Small intestine (tissue), 7 donors: ENCODE measurements around the gene TAS1R3. TPM values are rescaled to one million over a fixed set of nuclear protein-coding genes. Genes with fewer than 3 reads are reported as not detected.

Experiments
- DNase-seq, 2 donors: peaks; one replicate each; pipeline versions ENCODE4 v3.0.0 to v3.0.0-alpha.2; 2013
- FAIRE-seq: peaks from 2 replicates; lab custom pipeline; 2012; peaks lifted over from hg19 to GRCh38; lab: Jason Lieb, UNC
- H3K27ac ChIP-seq, 3 donors: one replicate each; pipeline ENCODE4 v1.5.1; 2013; ENCODE audit warnings: low read length in 2 of 3, mild to moderate bottlenecking in 2 of 3, control low read depth in 1 of 3, inconsistent platforms in 1 of 3, low read depth in 1 of 3, moderate library complexity in 1 of 3
- H3K27me3 ChIP-seq, 3 donors: one replicate each; pipeline ENCODE4 v1.6.1; 2013; ENCODE audit warnings: low read length in 3 of 3, inconsistent platforms in 1 of 3; ENCODE audit not compliant: control insufficient read depth in 3 of 3, insufficient read depth in 3 of 3
- H3K36me3 ChIP-seq, 3 donors: one replicate each; pipeline ENCODE4 v1.6.1; 2013; ENCODE audit warnings: low read length in 3 of 3, inconsistent platforms in 1 of 3, low read depth in 1 of 3, mild to moderate bottlenecking in 1 of 3, moderate library complexity in 1 of 3; ENCODE audit not compliant: control insufficient read depth in 3 of 3, insufficient read depth in 2 of 3
- H3K4me1 ChIP-seq, 3 donors: one replicate each; pipeline ENCODE4 v1.6.1; 2013; ENCODE audit warnings: low read length in 2 of 3, inconsistent platforms in 1 of 3, low read depth in 1 of 3, mild to moderate bottlenecking in 1 of 3, moderate library complexity in 1 of 3; ENCODE audit not compliant: control insufficient read depth in 3 of 3, insufficient read depth in 2 of 3
- H3K4me3 ChIP-seq, 3 donors: one replicate each; pipeline ENCODE4 v1.5.1; 2013; ENCODE audit warnings: low read length in 3 of 3, control low read depth in 1 of 3, inconsistent platforms in 1 of 3, low read depth in 1 of 3, mild to moderate bottlenecking in 1 of 3, moderate library complexity in 1 of 3
- H3K9me3 ChIP-seq, 2 donors: one replicate each; pipeline ENCODE4 v1.6.1; 2013; ENCODE audit warnings: low read depth in 1 of 2, low read length in 1 of 2; ENCODE audit not compliant: control insufficient read depth in 2 of 2, insufficient read depth in 1 of 2
- WGBS, 3 donors: extraction: QIAGEN DNeasy Blood & Tissue Kit; methylation state at CpG; one replicate each; pipeline ENCODE4 v1.1.7; 2013; 5-methylcytosine and 5-hydroxymethylcytosine counted together
- polyA plus RNA-seq, 4 donors: library from polyadenylated mRNA; stranded (reverse) in 3 of 4; unstranded in 1 of 4; fragments of 200-250 nt in 3 of 4; fragments of 120-200 nt in 1 of 4; gene quantifications; one replicate each; pipeline versions ENCODE4 v1.2.1 to v1.2.3, GENCODE V29; 2013
- donor health status: healthy with polysubstance abuse.
- donor health status: control.
- donor health status: control.
- donor health status: Bipolar disorder and iron deficiency.
- donor health status: healthy.

Gene TAS1R3
- polyA plus RNA-seq, 4 donors = 0.33 to 0.99 (median 0.63) TPM

DNA sequence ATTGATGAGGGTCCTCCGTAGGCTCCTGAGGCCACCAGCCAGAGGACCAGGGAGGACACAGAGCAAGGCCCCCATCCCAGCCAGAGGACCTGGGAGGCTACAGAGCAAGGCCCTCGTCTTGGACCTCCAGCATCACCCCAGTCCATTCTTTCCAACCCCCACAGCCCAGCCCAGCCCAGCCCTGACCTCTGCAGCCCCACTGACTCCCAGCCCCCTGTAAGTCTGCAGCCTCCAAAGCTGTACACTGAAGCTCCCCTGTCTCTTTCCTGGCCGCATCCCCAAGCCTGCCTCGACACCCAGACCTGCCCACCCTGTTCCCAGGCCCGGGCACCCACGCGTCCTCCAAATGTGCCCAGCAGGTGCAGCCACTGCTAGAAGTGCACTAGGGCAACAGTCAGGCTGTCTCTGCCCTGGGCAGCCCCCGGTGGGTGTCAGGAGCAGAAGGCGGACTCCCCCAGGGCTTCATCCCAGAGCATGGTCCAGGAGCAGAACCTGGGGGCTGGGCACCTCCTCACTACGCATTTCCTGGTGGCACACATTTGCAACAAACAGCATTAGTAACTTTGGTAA lies 16.0 kb downstream of the TAS1R3 start:
- no peaks in the 10 kb centered on the region for H3K9me3 ChIP-seq
- H3K27ac ChIP-seq = peak overlapping the region; percentile 82 to 86 (median 84)
- 43 to 71% (median 47%) methylated on average over 10 of the region's 10 CpGs for WGBS, 3 donors
- H3K27me3 ChIP-seq = no peaks in the 10 kb centered on the region
- peaks cover 0 to 48% (median 0%) of the 10 kb centered on the region in 3 donors for H3K36me3 ChIP-seq
- FAIRE-seq = no peak
- peak overlapping the region in 2 of 3 donors; percentile 69 to 84 for H3K4me3 ChIP-seq
- peaks cover 2 to 42% (median 10%) of the 10 kb centered on the region in 3 donors for H3K4me1 ChIP-seq
- no peak for DNase-seq

DNA sequence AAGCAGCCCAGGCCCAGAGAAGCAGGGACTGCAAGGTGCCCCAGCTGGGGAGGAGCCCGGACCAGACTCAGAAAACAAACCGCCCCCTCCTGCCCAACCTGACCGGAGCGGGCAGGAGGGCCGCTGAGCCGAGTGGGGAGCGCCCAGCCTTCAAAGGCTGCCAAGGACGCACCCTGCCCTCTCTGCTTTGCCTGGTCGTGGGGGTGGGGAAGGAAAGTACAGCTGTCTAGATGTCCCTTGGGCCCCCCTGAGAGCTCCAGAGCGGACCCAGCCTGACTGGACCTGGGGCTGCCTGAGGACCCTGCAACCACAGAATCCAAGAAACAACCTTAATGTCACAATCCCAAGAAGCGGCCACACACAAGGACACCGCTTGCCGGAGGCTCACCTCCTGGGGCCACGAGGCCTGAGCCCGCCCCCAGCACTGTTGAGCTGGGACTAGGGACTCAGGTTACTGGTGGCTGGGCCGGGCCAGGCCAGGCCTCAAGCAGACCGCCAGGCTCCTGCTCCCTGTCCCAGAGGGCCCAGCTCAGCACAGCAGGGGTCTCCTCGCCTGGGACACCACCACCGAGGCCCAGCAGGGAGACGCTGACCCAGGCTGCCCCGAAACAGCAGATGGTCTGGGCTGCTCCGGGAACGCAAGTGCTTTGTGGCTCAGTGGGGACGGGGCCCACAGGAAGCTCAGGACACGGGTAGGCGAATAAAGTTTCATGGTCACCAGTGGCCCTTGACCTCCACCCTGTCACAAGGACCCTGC lies 16.8 kb downstream of the TAS1R3 start:
- Histone ChIP-seq H3K4me3 (peak overlapping the region; percentile 69 to 84 (median 74)), H3K27me3 (no peaks in the 10 kb centered on the region), H3K9me3 (no peaks in the 10 kb centered on the region), H3K36me3 (peaks cover 0 to 53% (median 0%) of the 10 kb centered on the region in 3 donors), H3K27ac (peak overlapping the region; percentile 82 to 86 (median 84)), H3K4me1 (peaks cover 2 to 49% (median 10%) of the 10 kb centered on the region in 3 donors)
- 23 to 37% (median 30%) methylated on average over 25 to 26 of the region's 26 CpGs for WGBS, 3 donors
- no peak for FAIRE-seq
- DNase-seq = peak; percentile 74 to 81

GRCh38 chr1:1348420-1349255 lies 17.6 kb downstream of the TAS1R3 start:
- Histone ChIP-seq H3K4me1 (peaks cover 2 to 57% (median 10%) of the 10 kb centered on the region in 3 donors), H3K9me3 (no peaks in the 10 kb centered on the region), H3K27me3 (no peaks in the 10 kb centered on the region), H3K36me3 (peaks cover 0 to 56% (median 0%) of the 10 kb centered on the region in 3 donors), H3K27ac (peak overlapping the region; percentile 82 to 86 (median 84)), H3K4me3 (peak overlapping the region; percentile 69 to 84 (median 74))
- FAIRE-seq = no peak
- DNase-seq = peak in 1 of 2 donors; percentile 76
- 0 to 1% (median 1%) methylated on average over 47 to 109 of the region's 109 CpGs for WGBS, 3 donors

DNA sequence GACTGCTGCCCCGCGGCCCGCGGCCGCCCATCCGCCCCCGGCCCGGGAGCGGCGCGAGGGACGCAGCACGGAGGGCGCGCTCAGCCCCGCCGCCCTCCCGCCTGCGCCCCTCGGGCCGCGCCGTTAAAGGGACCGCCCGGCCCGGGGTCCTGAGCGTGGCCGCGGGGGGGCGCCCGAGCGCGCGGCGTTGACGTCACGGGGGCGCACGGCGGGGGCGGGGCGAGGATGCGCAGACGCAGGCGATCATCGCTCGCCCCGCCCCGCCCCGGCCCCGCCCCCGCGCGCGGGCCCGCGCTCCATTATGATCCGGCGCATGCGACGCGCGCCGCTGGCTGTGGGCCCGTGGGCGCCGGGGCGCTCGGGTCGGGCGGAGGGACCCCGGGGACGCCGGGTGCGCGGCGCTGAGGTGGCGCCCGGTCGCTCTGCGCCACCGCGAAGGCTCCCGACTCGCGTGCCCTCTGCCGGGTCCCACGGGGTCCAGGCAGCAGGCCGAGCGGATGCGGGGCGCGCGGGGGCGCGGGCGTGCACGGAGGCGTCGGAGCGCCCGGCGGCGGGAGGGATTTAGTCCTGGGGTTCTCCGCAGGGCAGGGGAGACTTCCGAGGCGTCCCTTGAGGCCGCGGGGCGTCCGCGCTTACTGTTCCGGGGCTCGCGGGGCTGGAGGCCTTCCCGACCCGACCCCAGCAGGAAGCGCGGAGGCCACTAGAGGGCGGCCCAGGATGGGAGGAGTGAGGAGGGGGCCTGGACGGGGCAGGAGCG lies 18.4 kb downstream of the TAS1R3 start, which contains the start of gene DVL1:
DVL1 (minus strand) TSS at position 163 of the 757 bp plus-strand sequence. CDS start 353 bp downstream, outside the sequence.
- Histone ChIP-seq H3K27me3 (peaks cover 0 to 3% (median 2%) of the 10 kb centered on the region in 3 donors), H3K4me3 (peak within 1 kb of the TSS; percentile 69 to 84 (median 74)), H3K4me1 (peaks cover 2 to 59% (median 6%) of the 10 kb centered on the region in 3 donors), H3K36me3 (peaks cover 0 to 58% (median 0%) of the 10 kb centered on the region in 3 donors), H3K27ac (peak within 1 kb of the TSS; percentile 82 to 86 (median 85)), H3K9me3 (no peaks in the 10 kb centered on the region)
- DNase-seq (peak; percentile 51 to 85), FAIRE-seq (no peak)
- 0 to 1% (median 1%) methylated on average over 39 to 122 of the region's 122 CpGs for WGBS, 3 donors

DNA sequence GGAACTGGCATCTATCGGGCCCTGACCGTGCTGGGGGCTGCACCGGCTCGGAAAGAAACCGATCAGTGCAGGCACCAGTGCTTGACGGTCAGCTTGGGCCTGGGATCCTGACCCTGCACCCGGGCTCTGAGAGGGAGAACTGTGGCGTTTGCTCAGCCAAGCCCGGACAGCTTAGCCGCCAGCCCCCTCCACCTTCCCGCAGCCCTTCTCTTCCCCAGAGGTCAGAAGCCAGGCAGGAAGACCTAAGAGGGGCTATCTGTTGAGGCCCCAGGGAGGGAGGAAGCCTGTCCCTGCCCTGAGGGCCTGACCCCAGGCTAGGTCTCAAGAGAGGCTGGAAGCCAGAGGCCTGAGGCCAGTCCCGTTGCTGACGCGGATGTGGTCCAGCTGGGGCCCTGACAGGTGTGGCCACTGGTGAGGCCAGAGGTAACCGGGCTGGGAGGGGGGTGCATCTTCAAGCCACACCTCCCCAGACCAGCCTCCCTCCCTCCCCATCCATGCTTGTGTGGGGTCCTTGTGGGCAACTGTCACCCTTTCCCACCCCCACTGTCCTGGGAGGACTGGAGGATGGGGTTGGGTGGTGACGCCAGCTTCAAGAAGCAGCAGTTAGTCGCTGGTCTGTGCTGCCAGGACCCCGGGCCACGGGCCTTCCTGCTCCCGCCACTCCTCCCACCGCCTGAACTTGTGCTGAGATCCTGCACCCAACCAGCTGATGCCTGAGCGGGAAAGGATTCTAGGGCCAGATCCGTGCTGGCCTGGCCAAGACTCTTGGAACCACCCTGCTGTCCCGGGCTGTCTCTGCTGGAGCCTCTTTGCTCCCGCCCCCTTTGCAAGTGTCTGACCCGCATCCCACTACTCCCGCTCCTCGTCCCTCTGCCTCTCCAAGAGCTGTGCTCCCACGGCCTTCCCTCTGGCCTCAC lies 20.7 kb downstream of the TAS1R3 start:
- no peak overlapping the region for H3K4me3 ChIP-seq
- FAIRE-seq (no peak), DNase-seq (no peak)
- peaks cover 0 to 40% (median 0%) of the 10 kb centered on the region in 3 donors for H3K4me1 ChIP-seq
- peaks cover 0 to 41% (median 0%) of the 10 kb centered on the region in 3 donors for H3K36me3 ChIP-seq
- WGBS, 3 donors = 62 to 74% (median 68%) methylated on average over 27 to 29 of the region's 29 CpGs
- peak overlapping the region in 2 of 3 donors; percentile 30 to 40 for H3K27ac ChIP-seq
- H3K9me3 ChIP-seq = no peaks in the 10 kb centered on the region
- H3K27me3 ChIP-seq = peaks cover 0 to 10% (median 5%) of the 10 kb centered on the region in 3 donors

DNA sequence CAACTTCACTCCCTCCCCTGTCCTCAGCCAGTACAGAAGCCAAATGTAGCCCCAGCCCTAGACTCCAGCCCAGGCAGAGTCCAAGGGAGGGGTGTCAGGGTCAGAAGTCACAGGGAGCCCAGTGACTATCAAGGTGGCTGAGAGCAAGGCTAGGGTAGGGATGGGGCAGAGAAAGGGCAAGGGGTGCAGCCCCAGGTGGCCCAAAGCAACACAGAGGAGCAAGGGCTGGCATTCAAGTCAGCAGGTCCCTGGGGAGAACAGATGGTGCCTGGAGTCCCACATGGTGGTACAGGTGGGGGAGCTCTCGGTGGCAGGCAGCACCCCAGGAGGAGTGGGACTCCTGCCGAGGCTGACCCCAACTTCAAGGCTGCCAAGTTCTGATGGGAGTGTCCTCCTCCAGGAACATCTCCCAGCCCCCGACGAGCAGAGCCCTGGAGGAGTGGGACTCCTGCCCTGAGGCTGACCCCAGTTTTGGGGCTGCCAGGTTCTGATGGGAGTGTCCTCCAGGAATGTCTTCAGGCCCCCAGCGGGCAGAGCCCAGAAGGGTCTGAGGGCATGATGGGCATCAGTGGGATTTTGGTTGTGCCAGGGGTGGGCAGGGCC lies 21.8 kb downstream of the TAS1R3 start:
- no peak overlapping the region for H3K4me3 ChIP-seq
- H3K27ac ChIP-seq = peak overlapping the region in 1 of 3 donors; percentile 11
- H3K27me3 ChIP-seq = peaks cover 0 to 10% (median 5%) of the 10 kb centered on the region in 3 donors
- no peak for FAIRE-seq
- no peak for DNase-seq
- H3K36me3 ChIP-seq = peaks cover 0 to 41% (median 0%) of the 10 kb centered on the region in 3 donors
- H3K9me3 ChIP-seq = no peaks in the 10 kb centered on the region
- peaks cover 0 to 37% (median 0%) of the 10 kb centered on the region in 3 donors for H3K4me1 ChIP-seq
- WGBS, 3 donors = 19 to 24% (median 22%) methylated on average over 3 to 5 of the region's 5 CpGs
